ENCODE data around the gene KPTN. TPM values are rescaled to one million over a fixed set of nuclear protein-coding genes. Genes with fewer than 3 reads are reported as not detected.

KPTN gene
- total RNA-seq, 1 donor from 2014 or later = 15.9 TPM

DNA sequence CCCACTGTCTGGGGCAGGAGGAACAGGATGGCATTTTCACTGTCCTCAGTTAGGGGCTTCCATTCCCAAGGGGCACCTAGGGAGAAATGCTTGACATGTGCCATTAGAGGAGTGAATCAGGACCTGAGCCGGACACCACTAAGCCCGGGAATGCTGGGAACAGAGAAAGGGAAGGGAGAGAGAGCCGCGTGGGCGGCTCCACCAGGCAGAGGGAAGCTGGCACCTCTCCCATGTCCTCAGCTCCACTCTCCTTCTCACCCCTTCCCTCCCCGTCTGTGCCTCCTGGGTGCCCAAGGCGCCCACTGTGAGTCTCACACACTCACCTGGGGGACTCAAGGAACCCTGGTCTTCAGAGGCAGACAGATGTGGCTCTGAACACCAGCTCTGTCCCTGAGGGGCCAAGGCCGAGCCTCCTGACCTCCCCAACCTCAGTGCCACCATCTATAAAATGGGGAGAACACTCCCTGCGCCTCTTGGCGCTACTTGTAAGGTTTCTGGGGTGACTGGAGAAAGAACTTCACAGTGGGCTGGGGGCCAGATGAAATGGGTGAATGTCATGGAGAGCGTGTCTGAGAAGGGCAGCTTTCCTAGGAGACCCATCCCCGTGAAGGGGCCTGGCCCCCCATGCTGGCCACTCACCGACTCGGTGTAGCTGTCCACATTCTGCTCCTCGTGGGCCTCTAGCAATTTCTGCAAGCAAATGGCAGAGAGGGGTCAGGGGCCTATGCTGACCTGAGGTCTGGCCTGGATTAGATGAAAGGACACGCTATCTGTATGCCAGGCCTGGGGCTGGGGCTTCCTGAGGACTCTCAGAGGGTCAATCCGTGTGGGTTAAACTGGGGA, 5.3 kb upstream of the KPTN start:
- no peak for DNase-seq (ENCODE audit: low read depth)
- Histone ChIP-seq H4K20me1 (ENCODE audit: insufficient read depth, low read length) (peaks cover 14% of the 10 kb centered on the region), H3K27ac (ENCODE audit: low read depth, low read length) (no peak overlapping the region), H3K27me3 (ENCODE audit: insufficient read depth, low read length) (no peaks in the 10 kb centered on the region), H3K4me3 (ENCODE audit: insufficient read depth, low read depth, low read length) (no peak overlapping the region), H3K9me3 (ENCODE audit: insufficient read depth, low read depth, low read length) (no peaks in the 10 kb centered on the region), H3K4me1 (ENCODE audit: insufficient read depth, low read length) (no peaks in the 10 kb centered on the region), H3K4me2 (ENCODE audit: low read length) (no peak overlapping the region), H3K36me3 (ENCODE audit: insufficient read depth, low read length) (no peaks in the 10 kb centered on the region), H3K9ac (ENCODE audit: low read length) (no peak overlapping the region), H2AFZ (ENCODE audit: low read depth, low read length) (no peak overlapping the region), H3K79me2 (ENCODE audit: insufficient read depth, low read length) (no peaks in the 10 kb centered on the region)
- Mint-ChIP-seq H3K4me3 (ENCODE audit: unreplicated experiment) (no peak overlapping the region), H3K27me3 (ENCODE audit: low read depth, unreplicated experiment) (no peaks in the 10 kb centered on the region), H3K36me3 (ENCODE audit: low read depth, unreplicated experiment) (peaks cover 9% of the 10 kb centered on the region), H3K9me3 (ENCODE audit: unreplicated experiment) (peaks cover 2% of the 10 kb centered on the region), H3K27ac (ENCODE audit: unreplicated experiment) (no peak overlapping the region), H3K4me1 (ENCODE audit: low read depth, unreplicated experiment) (no peaks in the 10 kb centered on the region)
- no peak for FAIRE-seq
- no peak for TF ChIP-seq EZH2 (IDR thresholded peaks at IDR 0.05; ENCODE audit: insufficient read depth, low read length)
- TF ChIP-seq, protein P1, sequence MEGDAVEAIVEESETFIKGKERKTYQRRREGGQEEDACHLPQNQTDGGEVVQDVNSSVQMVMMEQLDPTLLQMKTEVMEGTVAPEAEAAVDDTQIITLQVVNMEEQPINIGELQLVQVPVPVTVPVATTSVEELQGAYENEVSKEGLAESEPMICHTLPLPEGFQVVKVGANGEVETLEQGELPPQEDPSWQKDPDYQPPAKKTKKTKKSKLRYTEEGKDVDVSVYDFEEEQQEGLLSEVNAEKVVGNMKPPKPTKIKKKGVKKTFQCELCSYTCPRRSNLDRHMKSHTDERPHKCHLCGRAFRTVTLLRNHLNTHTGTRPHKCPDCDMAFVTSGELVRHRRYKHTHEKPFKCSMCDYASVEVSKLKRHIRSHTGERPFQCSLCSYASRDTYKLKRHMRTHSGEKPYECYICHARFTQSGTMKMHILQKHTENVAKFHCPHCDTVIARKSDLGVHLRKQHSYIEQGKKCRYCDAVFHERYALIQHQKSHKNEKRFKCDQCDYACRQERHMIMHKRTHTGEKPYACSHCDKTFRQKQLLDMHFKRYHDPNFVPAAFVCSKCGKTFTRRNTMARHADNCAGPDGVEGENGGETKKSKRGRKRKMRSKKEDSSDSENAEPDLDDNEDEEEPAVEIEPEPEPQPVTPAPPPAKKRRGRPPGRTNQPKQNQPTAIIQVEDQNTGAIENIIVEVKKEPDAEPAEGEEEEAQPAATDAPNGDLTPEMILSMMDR (IDR thresholded peaks at IDR 0.05; ENCODE audit: insufficient read depth, low read depth, low read length) = no peak

DNA sequence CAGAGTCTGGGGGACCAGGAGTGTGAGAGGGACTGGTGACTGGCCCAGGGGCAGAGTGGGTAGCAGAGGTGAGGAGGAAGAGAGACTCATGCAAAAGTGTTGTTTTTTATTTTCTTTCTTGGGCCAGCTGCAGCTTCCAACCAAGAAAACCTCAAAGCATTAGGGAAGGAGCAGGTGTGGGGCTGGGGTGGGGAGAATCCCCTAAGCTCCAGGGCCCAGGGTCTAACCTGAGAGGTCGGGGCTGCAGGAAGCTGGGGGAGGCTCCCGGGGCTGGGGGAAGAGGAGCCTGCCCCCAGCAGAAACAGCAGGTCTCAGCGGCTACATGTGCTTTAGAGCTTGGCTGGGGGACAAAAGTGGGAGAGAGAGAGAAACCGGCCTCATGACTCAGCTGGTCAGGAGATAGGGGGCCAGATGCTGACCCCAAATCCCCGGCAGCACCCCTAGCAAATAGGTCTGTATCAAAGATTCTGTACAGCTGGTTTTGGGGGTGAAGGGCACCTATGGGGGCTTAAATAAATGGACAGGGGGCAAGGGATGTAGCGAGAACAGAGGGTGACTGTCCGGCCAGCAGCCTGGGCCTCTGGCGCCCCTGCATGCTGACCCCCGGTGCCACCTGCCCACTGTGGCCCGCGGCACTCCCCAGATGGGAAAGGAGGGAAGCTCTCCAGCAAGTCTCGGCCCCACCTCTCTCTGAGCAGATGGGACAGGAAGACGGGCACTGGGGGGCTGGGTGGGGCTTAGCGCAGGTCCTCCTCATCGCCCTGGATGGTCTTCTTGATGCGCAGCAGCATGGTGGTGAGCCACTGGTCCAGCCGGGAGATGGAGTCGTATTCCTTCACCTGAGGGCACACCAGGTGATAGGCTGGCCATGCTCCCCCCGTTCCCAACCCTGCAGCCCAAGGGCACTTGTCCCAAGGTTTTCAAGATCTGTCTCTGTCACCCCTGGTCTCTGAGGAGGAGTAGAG, 3.8 kb upstream of the KPTN start:
- Histone ChIP-seq H3K4me2 (ENCODE audit: low read length) (no peak overlapping the region), H3K4me1 (ENCODE audit: insufficient read depth, low read length) (no peaks in the 10 kb centered on the region), H3K9me3 (ENCODE audit: insufficient read depth, low read depth, low read length) (no peaks in the 10 kb centered on the region), H3K27ac (ENCODE audit: low read depth, low read length) (no peak overlapping the region), H4K20me1 (ENCODE audit: insufficient read depth, low read length) (peaks cover 5% of the 10 kb centered on the region), H3K79me2 (ENCODE audit: insufficient read depth, low read length) (no peaks in the 10 kb centered on the region), H3K4me3 (ENCODE audit: insufficient read depth, low read depth, low read length) (no peak overlapping the region), H3K27me3 (ENCODE audit: insufficient read depth, low read length) (no peaks in the 10 kb centered on the region), H2AFZ (ENCODE audit: low read depth, low read length) (no peak overlapping the region), H3K9ac (ENCODE audit: low read length) (no peak overlapping the region), H3K36me3 (ENCODE audit: insufficient read depth, low read length) (no peaks in the 10 kb centered on the region)
- Mint-ChIP-seq H3K9me3 (ENCODE audit: unreplicated experiment) (peaks cover 2% of the 10 kb centered on the region), H3K4me1 (ENCODE audit: low read depth, unreplicated experiment) (no peaks in the 10 kb centered on the region), H3K36me3 (ENCODE audit: low read depth, unreplicated experiment) (peaks cover 5% of the 10 kb centered on the region), H3K27ac (ENCODE audit: unreplicated experiment) (no peak overlapping the region), H3K27me3 (ENCODE audit: low read depth, unreplicated experiment) (no peaks in the 10 kb centered on the region), H3K4me3 (ENCODE audit: unreplicated experiment) (no peak overlapping the region)
- no peak for FAIRE-seq
- no peak for DNase-seq (ENCODE audit: low read depth)
- TF ChIP-seq, protein P1 (IDR thresholded peaks at IDR 0.05; ENCODE audit: insufficient read depth, low read depth, low read length) = no peak
- no peak for TF ChIP-seq EZH2 (IDR thresholded peaks at IDR 0.05; ENCODE audit: insufficient read depth, low read length)

Measured in astrocyte (in vitro differentiated cells and primary cell).